H9 (cell line): ENCODE data around the gene DNMBP. TPM values are rescaled to one million over a fixed set of nuclear protein-coding genes. Genes with fewer than 3 reads are reported as not detected.

Experiments
- DNase-seq: peaks from one replicate; pipeline ENCODE4 v3.0.0-alpha.2; 2017
- H2AFZ ChIP-seq: one replicate; pipeline ENCODE4 v1.6.1; 2013; ENCODE audit warnings: mild to moderate bottlenecking, low read length, control low read depth, moderate library complexity
- H2AK5ac ChIP-seq: 2 replicates; pipeline ENCODE4 v1.6.1; 2013; ENCODE audit warnings: low read length, control low read depth, mixed read lengths; ENCODE audit not compliant: insufficient read length
- H2BK120ac ChIP-seq: one replicate; pipeline ENCODE4 v1.6.1; 2013; ENCODE audit warnings: low read depth, mild to moderate bottlenecking, low read length, control low read depth, inconsistent platforms; ENCODE audit not compliant: poor library complexity, severe bottlenecking
- H2BK12ac ChIP-seq: 2 replicates; pipeline ENCODE4 v1.6.1; 2013; ENCODE audit warnings: low read length, control low read depth, mixed read lengths, low read depth; ENCODE audit not compliant: insufficient read length
- H2BK15ac ChIP-seq: 2 replicates; pipeline ENCODE4 v1.6.1; 2013; ENCODE audit warnings: low read depth, low read length, control low read depth
- H2BK20ac ChIP-seq: one replicate; pipeline ENCODE4 v1.6.1; 2013; ENCODE audit warnings: low read depth, mild to moderate bottlenecking, low read length, control low read depth, inconsistent platforms; ENCODE audit not compliant: poor library complexity, severe bottlenecking
- H2BK5ac ChIP-seq: 2 replicates; pipeline ENCODE4 v1.6.1; 2013; ENCODE audit warnings: low read length, control low read depth, mixed read lengths; ENCODE audit not compliant: insufficient read length
- H3K14ac ChIP-seq: 2 replicates; pipeline ENCODE4 v1.6.1; 2013; ENCODE audit warnings: low read length, control low read depth; ENCODE audit not compliant: insufficient read depth
- H3K18ac ChIP-seq: 2 replicates; pipeline ENCODE4 v1.6.1; 2013; ENCODE audit warnings: low read depth, mild to moderate bottlenecking, mixed read lengths, low read length, control low read depth; ENCODE audit not compliant: insufficient read length
- H3K23ac ChIP-seq: 2 replicates; pipeline ENCODE4 v1.6.1; 2013; ENCODE audit warnings: low read length, control low read depth, mixed read lengths, low read depth; ENCODE audit not compliant: insufficient read length
- H3K23me2 ChIP-seq: 2 replicates; pipeline ENCODE4 v1.6.1; 2013; ENCODE audit warnings: low read depth, mild to moderate bottlenecking, mixed read lengths, low read length, control low read depth; ENCODE audit not compliant: insufficient read length, poor library complexity, severe bottlenecking
- H3K27ac ChIP-seq: 2 replicates; pipeline ENCODE4 v1.5.1; 2013; ENCODE audit warnings: low read length, control low read depth, mixed read lengths, low read depth; ENCODE audit not compliant: insufficient read length
- H3K27me3 ChIP-seq: 2 replicates; pipeline ENCODE4 v1.6.1; 2013; ENCODE audit warnings: low read length, control low read depth, inconsistent platforms; ENCODE audit not compliant: insufficient read depth
- H3K4ac ChIP-seq: 2 replicates; pipeline ENCODE4 v1.6.1; 2013; ENCODE audit warnings: low read depth, mild to moderate bottlenecking, control low read depth, inconsistent platforms, low read length, moderate library complexity
- H3K4me1 ChIP-seq: 2 replicates; pipeline ENCODE4 v1.6.1; 2013; ENCODE audit warnings: low read length, control low read depth, inconsistent platforms; ENCODE audit not compliant: insufficient read depth
- H3K4me2 ChIP-seq: 2 replicates; pipeline ENCODE4 v1.6.1; 2013; ENCODE audit warnings: low read length, control low read depth, mixed read lengths; ENCODE audit not compliant: insufficient read length, insufficient read depth
- H3K56ac ChIP-seq: 2 replicates; pipeline ENCODE4 v1.6.1; 2013; ENCODE audit warnings: low read depth, mild to moderate bottlenecking, mixed read lengths, low read length, control low read depth; ENCODE audit not compliant: insufficient read length
- H3K79me1 ChIP-seq: 2 replicates; pipeline ENCODE4 v1.6.1; 2013; ENCODE audit warnings: low read depth, mild to moderate bottlenecking, moderate library complexity, low read length, control low read depth, inconsistent platforms; ENCODE audit not compliant: insufficient read depth, poor library complexity, severe bottlenecking
- H3K79me2 ChIP-seq: 2 replicates; pipeline ENCODE4 v1.6.1; 2013; ENCODE audit warnings: low read length, control low read depth, inconsistent platforms; ENCODE audit not compliant: insufficient read depth
- H3K9ac ChIP-seq: 2 replicates; pipeline ENCODE4 v1.6.1; 2013; ENCODE audit warnings: low read length, control low read depth, mixed read lengths; ENCODE audit not compliant: insufficient read length; ENCODE audit errors: extremely low read depth
- H3K9me3 ChIP-seq: one replicate; pipeline ENCODE4 v1.6.1; 2013; ENCODE audit warnings: low read depth, low read length, inconsistent platforms; ENCODE audit not compliant: control insufficient read depth
- H3T11ph ChIP-seq: one replicate; pipeline ENCODE4 v1.6.1; 2013; ENCODE audit warnings: mild to moderate bottlenecking, low read length, control low read depth, inconsistent platforms
- H4K20me1 ChIP-seq: one replicate; pipeline ENCODE4 v1.6.1; 2013; ENCODE audit not compliant: control insufficient read depth, insufficient read length, insufficient read depth
- H4K5ac ChIP-seq: 2 replicates; pipeline ENCODE4 v1.6.1; 2013; ENCODE audit warnings: low read depth, mild to moderate bottlenecking, mixed read lengths, low read length, control low read depth; ENCODE audit not compliant: insufficient read length
- H4K8ac ChIP-seq: replicated peaks from 2 replicates; pipeline ENCODE4 v1.6.1; 2013; ENCODE audit warnings: low read length, control low read depth, mixed read lengths, low read depth; ENCODE audit not compliant: insufficient read length
- H4K91ac ChIP-seq: 2 replicates; pipeline ENCODE4 v1.6.1; 2013; ENCODE audit warnings: low read depth, mild to moderate bottlenecking, moderate library complexity, mixed read lengths, low read length, control low read depth; ENCODE audit not compliant: insufficient read length
- H3K27ac Mint-ChIP-seq, 3 experiments: 2 replicates in 2 of 3; 3 replicates in 1 of 3; pipeline ENCODE4 v1.8.0; 2020 to 2021; ENCODE audit warnings: mixed read lengths in 3 of 3, mild to moderate bottlenecking in 1 of 3, moderate library complexity in 1 of 3
- H3K27me3 Mint-ChIP-seq: 2 replicates; pipeline ENCODE4 v1.8.0; 2021; ENCODE audit warnings: low read depth, mild to moderate bottlenecking, moderate library complexity, mixed read lengths
- H3K36me3 Mint-ChIP-seq, 3 experiments: 2 replicates in 2 of 3; 3 replicates in 1 of 3; pipeline ENCODE4 v1.8.0; 2020 to 2021; ENCODE audit warnings: low read depth in 3 of 3, mixed read lengths in 3 of 3; ENCODE audit not compliant: insufficient read depth in 1 of 3
- H3K4me1 Mint-ChIP-seq, 2 experiments: 2 replicates each; pipeline ENCODE4 v1.8.0; 2020; ENCODE audit warnings: mixed read lengths in 2 of 2
- H3K4me3 Mint-ChIP-seq, 2 experiments: 2 replicates in 1 of 2; 3 replicates in 1 of 2; pipeline ENCODE4 v1.8.0; 2020 to 2021; ENCODE audit warnings: mild to moderate bottlenecking in 2 of 2, mixed read lengths in 2 of 2, moderate library complexity in 1 of 2
- H3K9me3 Mint-ChIP-seq, 2 experiments: 2 replicates in 1 of 2; 3 replicates in 1 of 2; pipeline ENCODE4 v1.8.0; 2020; ENCODE audit warnings: mild to moderate bottlenecking in 2 of 2, mixed read lengths in 2 of 2, moderate library complexity in 1 of 2
- WGBS: extraction: QIAGEN DNeasy Blood & Tissue Kit; methylation state at CpG from one replicate; pipeline ENCODE4 v1.1.7; 2013; ENCODE audit warnings: missing lambda C conversion rate, low lambda C conversion rate, mixed read lengths; ENCODE audit not compliant: insufficient read length; ENCODE audit errors: extremely low coverage; 5-methylcytosine and 5-hydroxymethylcytosine counted together
- total RNA-seq: library from RNA; stranded (reverse); gene quantifications from 2 replicates; pipeline ENCODE4 v1.2.1, GENCODE V29; 2021
- TF ChIP-seq, protein P1 (sequence below): fragments of 200-600 bp; sonication (generic); conservative IDR thresholded peaks from 3 replicates; pipeline ENCODE4 v1.8.0; 2021; ENCODE audit warnings: antibody characterized with exemption, mild to moderate bottlenecking

Gene DNMBP
- total RNA-seq, 1 experiment from 2014 or later, result 25.6 TPM

DNA sequence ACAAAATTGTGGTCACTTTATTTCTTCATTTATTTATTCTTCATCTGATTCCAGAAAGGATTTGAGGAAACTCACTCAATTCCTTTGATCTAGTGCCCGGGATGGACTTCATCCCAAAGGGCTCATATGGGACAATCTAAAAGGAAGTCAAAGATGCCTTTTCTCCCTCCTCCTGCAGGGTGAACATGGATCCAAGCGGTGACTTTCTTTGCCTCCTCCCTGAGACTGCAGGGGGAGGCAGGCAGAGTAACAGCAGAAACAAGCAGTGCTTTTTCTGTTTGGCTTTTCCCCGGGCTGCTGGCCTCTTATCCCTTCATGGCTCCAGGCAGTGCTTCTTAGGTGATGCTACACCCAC, 10.0 kb upstream of the DNMBP start:
- no peaks in the 10 kb centered on the region for H3K79me1 ChIP-seq
- no peak overlapping the region for H3K9ac ChIP-seq
- H2BK15ac ChIP-seq, result no peak overlapping the region
- H3K23me2 ChIP-seq, result no peaks in the 10 kb centered on the region
- H4K5ac ChIP-seq, result no peak overlapping the region
- no peaks in the 10 kb centered on the region; the same call in 1 of the 2 replicates for H3K27me3 Mint-ChIP-seq
- peak overlapping the region in 2 of 3 experiments; percentile 17 to 38; a peak in 3 of 7 replicates for H3K27ac Mint-ChIP-seq
- no peaks in the 10 kb centered on the region for H3K79me2 ChIP-seq
- H3K9me3 ChIP-seq, result no peaks in the 10 kb centered on the region
- no peaks in the 10 kb centered on the region for H3K36me3 Mint-ChIP-seq
- no peak overlapping the region for H2BK120ac ChIP-seq
- H4K20me1 ChIP-seq, result no peaks in the 10 kb centered on the region
- WGBS, result no CpG with 5 or more reads among the region's 3 CpGs
- H3K4me3 Mint-ChIP-seq, result no peak overlapping the region; a peak in 1 of 5 replicates
- no peak overlapping the region for H4K91ac ChIP-seq
- H2BK20ac ChIP-seq, result no peak overlapping the region
- no peak overlapping the region for H3K14ac ChIP-seq
- no peaks in the 10 kb centered on the region for H3K9me3 Mint-ChIP-seq
- H3K18ac ChIP-seq, result no peak overlapping the region
- H3T11ph ChIP-seq, result no peak overlapping the region
- no peak overlapping the region for H3K23ac ChIP-seq
- no peaks in the 10 kb centered on the region for H3K27me3 ChIP-seq
- no peak overlapping the region for H2BK12ac ChIP-seq
- no peak overlapping the region for H2AK5ac ChIP-seq
- no peak overlapping the region for H4K8ac ChIP-seq
- H3K4me2 ChIP-seq, result no peak overlapping the region
- H2AFZ ChIP-seq, result no peak overlapping the region
- no peak overlapping the region for H3K4ac ChIP-seq
- no peaks in the 10 kb centered on the region for H3K4me1 ChIP-seq
- TF ChIP-seq, protein P1, sequence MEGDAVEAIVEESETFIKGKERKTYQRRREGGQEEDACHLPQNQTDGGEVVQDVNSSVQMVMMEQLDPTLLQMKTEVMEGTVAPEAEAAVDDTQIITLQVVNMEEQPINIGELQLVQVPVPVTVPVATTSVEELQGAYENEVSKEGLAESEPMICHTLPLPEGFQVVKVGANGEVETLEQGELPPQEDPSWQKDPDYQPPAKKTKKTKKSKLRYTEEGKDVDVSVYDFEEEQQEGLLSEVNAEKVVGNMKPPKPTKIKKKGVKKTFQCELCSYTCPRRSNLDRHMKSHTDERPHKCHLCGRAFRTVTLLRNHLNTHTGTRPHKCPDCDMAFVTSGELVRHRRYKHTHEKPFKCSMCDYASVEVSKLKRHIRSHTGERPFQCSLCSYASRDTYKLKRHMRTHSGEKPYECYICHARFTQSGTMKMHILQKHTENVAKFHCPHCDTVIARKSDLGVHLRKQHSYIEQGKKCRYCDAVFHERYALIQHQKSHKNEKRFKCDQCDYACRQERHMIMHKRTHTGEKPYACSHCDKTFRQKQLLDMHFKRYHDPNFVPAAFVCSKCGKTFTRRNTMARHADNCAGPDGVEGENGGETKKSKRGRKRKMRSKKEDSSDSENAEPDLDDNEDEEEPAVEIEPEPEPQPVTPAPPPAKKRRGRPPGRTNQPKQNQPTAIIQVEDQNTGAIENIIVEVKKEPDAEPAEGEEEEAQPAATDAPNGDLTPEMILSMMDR, result peak; percentile 51
- no peak overlapping the region for H3K27ac ChIP-seq
- DNase-seq, result peak; percentile 57
- no peak overlapping the region for H3K56ac ChIP-seq
- H2BK5ac ChIP-seq, result no peak overlapping the region
- H3K4me1 Mint-ChIP-seq, result peaks cover 13 to 17% of the 10 kb centered on the region in 2 experiments
